Fibroblast of upper back skin (primary cell): ENCODE results near the gene MRAP.

Source experiments
- DNase-seq: peaks from one replicate; pipeline ENCODE4 v3.0.0-alpha.2; 2013

MRAP gene

DNA sequence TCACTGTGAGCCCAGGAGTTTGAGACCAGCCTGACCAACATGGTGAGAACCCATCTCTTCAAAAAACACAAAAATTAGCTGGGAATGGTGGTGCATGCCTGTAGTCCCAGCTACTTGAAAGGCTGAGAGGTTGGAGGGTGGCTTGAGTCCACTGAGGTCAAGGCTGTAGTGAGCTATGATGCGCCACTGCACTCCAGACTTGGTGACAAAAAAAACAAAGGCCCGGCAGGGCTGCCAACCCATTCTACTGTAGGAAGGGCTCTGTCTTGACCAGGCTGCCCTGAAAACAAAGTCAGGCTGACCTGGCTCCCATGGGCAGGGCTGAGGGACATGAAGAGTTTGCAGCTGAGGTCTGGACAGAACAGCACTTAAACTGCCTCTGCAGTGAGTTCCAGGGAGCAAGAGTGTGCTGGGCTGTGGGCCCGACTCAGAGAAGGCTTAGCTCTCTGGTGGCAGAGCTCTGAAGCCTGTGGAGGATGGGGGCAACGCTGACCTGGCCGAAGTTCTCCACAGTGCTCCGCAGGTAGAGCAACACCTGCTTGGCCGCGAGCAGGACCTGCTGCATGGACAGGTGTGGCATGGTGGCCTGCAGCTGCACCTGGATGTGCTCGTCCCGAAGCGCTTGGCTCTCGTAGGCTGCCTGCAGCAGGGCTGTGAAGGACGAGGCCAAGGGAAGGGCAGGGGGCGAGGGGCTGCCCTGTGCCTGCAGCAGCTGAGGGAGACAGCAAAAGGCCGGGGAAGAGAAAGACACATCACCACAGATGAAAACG lies 51.7 kb downstream of the MRAP start:
- DNase-seq, result no peak

DNA sequence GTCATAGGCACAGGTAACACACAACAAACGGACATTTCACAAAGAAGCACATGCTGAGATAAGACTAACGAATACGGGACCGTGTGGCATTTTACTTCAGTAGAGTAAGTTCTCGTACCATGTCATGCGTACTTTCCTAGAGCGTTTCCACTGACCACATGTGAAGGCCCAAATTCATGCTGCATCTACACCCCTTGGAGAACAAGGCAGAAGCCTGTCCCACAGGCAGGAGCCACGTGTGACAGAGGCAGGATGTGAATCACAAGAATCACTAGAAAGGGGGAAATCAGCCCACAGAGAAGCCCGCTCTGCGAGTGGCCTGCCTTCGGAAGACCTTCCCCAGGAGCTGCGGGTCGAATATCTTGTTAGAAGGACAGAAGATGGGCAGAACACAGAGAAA lies 52.3 kb downstream of the MRAP start:
- no peak for DNase-seq

DNA sequence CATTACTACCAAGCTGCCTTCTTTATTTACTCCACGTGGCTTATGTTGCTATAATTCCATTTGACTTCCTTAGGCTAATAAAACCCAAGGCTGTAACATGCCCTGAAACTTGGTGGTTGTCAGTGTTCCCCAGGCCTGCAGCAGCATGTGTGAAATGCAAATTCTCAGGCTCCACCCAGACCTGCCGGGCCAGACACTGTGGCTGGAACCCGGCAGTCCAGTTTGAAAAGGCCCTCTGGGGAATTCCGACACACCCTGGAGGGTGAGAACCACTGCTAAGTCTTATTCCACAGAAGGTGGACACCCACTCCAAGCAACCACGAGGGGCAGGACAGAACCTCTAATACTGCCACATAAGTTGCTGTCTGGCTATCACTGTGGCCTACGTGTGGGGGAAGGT lies 52.8 kb downstream of the MRAP start:
- DNase-seq, result no peak

DNA sequence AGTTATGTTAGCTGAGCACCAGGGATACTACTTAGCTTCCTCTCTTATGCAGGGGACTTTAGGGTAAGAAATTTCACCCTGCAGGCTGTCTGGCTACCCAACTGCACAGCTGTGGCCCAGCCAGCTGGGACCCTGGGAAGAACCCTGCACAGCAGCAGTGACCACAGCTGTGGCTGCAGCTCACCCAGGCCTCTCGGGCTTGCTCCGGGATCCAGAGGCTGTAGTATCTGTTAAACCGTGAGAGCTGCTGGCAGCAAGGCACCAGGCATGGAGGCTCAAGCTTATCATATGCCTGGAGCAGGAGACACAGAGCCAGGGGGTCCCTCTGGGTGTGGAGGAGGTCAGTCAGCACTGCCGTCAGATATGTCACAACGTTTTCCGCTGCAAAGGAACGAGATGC lies 53.9 kb downstream of the MRAP start:
- DNase-seq, result no peak

DNA sequence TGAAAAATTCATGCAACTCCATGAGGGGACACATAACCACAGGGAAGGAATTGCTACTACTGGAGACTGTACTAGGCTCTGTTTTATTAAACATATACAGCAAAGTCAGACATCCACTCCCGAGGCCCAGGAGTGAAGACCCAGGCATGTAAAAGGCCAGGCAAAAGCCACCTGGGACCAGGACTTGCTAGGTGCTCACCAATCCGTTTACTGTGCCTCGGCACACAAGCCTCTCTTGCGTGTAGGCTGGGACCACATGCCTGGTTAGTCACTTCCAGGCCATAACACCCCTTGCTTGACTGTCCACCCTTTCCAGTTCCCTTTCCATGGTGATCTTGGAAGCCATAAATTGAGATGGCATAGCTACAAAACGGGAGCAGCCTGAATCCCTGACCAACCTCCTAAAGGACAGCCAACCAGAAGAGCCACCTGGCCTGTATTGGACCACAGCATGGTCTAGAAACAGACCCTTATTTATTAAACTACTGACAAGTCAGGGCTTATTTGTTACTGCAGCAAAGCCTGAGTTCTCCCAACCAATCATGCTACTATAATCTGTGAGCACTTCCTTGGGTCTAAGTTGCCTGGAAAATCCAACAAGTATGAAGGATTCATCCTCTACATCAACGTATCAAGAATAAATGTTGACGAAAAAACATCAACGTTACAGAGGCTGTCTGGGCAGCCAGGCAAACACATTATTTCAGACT lies 54.5 kb downstream of the MRAP start:
- no peak for DNase-seq

DNA sequence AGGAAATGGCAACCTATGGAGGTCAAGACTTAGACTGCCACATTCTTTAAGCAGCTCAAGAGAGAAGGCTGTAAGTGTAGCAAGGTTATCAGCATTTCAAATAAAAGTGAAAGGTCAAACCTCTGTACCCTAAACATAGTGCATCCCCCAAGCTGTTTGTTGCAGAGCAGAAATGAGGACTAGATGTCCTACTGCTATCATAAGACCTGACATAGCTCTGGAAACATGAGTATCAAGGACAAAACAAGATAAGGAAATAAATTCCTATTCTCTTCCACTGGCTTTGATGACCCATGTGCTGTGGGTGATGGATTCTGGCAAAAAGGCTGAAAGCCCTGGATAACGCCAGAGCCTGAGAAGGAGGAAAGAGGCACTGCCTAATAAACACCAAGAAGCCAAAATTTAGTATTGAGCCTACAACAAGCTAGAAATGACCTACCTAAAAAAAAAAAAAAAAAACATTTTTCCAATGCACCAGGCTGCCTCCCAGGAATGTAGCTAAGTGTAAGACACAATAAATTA lies 58.3 kb downstream of the MRAP start:
- no peak for DNase-seq

DNA sequence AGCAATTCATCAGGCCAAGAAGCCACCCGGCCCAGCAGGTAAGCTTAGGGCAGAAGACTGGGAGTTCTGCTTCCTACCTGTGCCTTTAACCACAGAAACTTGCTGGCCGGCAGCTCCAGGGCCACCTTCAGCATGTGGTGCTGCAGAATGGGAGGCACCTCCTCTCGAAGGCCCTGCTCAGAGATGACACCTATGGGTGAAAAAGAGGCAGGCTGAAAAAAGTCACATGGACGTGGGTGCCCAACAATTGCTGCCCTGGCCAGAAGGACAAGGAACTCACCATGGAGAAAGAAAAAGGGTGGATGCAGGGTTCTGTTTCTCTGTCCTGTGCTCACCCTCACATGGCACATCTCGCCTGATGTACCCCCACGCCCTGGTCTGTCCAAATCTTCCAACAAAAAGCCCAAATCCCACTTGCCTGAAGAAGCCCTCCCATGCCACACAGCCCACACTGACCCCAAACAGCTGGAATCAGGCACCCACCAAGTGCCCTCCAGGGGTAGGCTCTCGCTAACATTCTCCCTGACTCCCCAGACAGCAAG lies 61.1 kb downstream of the MRAP start:
- DNase-seq, result no peak

DNA sequence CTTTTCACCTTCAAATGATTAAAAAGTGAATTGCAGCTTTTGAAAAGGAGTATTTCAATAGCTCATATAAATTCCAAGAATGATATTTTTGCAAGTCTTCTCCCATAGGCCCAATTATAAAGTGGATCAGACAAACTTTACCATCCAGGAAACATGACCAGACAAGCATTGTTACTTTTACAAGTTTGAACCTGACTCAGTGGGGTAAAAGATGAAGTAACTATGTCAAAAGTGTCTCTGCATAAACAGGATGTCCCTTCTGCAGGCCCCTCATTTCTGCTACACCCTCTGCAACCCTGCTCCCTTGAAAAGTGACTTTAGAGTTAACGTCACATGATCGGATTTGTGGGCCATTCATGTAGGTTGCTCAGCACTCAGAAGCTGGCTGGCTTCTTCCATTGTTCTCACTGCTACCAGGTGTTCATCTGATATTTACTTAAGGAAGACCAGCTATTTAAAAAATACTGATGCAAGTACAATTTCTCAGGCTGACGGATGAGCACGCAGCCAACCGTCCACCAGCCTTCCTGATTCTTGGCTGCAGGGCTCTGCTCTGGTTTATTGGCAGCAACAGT lies 61.8 kb downstream of the MRAP start:
- DNase-seq, result no peak
